VCaP (cell line): ENCODE measurements around the gene TTC8.

Experiments used
- H3K27ac ChIP-seq: fragments of 450-650 bp; 2 replicates; pipeline ENCODE4 v1.5.1; 2017
- TF ChIP-seq, protein P1 (sequence below): fragments of 450-650 bp; conservative IDR thresholded peaks from 2 replicates; pipeline ENCODE4 v1.5.1; 2017; ENCODE audit warnings: mild to moderate bottlenecking, moderate library complexity

TTC8 gene

DNA sequence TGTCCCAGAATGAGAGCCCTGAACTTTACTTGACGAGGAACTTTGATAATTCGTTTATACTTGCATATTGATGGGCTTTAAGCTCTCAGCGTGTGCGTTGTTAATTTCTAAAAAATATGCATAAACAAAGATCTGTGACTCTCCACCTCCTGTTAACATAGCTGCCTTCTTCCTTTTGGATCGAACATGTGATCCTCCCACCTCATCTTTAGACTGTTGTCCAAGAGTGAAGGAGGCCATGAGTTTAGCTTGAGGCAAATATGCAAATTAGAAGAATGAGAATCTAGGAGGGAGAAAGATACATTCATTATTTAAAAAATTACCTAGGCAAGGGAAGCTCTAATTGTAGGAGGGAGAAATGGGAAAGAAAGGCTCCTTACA lies 617 bp downstream of the TTC8 start:
- H3K27ac ChIP-seq = peak overlapping the region; percentile 92
- TF ChIP-seq, protein P1, sequence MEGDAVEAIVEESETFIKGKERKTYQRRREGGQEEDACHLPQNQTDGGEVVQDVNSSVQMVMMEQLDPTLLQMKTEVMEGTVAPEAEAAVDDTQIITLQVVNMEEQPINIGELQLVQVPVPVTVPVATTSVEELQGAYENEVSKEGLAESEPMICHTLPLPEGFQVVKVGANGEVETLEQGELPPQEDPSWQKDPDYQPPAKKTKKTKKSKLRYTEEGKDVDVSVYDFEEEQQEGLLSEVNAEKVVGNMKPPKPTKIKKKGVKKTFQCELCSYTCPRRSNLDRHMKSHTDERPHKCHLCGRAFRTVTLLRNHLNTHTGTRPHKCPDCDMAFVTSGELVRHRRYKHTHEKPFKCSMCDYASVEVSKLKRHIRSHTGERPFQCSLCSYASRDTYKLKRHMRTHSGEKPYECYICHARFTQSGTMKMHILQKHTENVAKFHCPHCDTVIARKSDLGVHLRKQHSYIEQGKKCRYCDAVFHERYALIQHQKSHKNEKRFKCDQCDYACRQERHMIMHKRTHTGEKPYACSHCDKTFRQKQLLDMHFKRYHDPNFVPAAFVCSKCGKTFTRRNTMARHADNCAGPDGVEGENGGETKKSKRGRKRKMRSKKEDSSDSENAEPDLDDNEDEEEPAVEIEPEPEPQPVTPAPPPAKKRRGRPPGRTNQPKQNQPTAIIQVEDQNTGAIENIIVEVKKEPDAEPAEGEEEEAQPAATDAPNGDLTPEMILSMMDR = no peak

DNA sequence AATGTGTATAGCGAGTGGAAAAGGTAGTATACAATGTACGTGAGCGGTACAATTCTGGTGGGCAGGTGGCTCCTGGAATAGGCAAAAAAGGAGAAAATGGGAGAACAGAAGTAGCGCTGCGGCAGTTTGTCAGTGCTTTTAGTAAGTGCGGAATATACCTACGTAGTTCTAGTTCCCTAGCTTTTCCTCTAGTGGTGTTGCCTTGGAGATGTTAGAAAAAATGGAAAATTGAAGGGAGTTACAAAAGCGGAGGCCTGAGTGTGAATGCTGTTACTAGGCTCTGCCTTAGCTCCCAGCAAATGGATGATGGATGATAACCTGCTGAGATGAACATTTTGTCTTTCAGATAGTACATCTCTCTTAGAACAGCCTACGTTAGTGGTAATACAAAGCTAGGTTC lies 1.1 kb downstream of the TTC8 start:
- TF ChIP-seq, protein P1 = no peak
- peak overlapping the region; percentile 92 for H3K27ac ChIP-seq

DNA sequence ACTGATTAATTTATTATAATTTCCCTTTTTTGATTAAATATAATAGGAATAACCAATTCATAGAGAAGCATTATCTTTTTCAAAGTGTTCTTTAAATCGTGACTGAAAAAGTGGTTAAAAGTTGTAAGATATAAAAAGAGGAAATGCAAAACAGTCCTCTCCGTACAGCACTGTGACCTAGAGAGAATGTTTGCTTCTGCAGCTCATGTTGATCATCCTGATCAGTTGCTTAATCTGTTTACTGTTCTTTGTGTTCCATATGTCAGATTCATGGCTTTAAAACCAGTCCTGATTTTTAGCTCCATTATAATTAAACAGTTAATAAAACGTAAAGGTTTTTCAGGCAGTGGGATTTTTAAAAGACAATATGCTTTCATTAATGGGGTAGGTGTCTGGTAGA lies 4.7 kb downstream of the TTC8 start:
- peak overlapping the region; percentile 61 for H3K27ac ChIP-seq
- TF ChIP-seq, protein P1 = no peak

DNA sequence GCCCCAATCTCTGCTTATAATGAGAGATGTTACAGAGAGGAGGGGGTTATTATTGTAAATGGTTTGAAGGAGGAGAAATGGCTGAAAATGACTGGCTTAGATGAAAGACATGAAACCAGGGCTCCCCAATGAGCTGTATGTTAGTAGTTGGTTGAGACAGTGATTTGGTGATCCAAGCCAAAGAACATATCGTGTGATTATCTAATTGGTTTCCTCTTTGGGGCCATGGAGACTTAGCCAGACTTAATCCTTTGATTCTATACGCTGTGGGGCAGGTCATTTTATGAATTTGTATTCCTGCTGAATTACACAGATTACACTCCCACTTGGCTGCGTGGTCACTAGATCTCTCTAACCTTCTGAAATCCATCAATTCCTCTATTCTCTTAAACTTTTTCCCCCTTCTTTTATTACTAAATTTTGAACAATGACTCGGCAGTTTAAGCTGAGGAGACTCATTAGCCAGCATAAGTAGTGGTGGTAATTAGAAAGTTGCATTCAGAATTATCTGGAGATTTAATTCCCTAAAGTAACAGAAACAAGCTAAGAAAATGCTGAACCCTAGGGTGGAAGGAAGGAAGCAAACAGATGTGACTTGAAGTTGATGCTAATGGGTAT lies 5.3 kb downstream of the TTC8 start:
- TF ChIP-seq, protein P1 = no peak
- peak overlapping the region; percentile 61 for H3K27ac ChIP-seq

DNA sequence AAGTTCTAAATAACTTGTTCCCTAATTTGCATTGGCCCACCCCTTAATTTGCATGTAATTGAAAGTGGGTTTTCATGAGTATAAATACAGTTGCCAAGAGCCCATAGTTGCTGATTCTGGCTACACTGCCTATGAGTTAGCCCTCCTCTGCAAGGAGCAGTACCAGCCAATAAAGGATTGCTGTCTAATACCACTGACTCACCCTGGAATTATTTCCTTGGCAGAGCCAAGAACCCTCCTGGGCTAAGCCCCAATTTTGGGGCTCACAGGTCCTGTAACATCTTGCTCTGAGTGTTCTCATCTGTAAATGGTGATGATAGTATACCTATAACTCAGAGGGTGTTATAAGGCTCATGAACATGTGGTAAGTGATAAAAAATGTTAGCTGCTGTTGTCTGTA lies 6.8 kb downstream of the TTC8 start:
- H3K27ac ChIP-seq = no peak overlapping the region
- TF ChIP-seq, protein P1 = no peak

DNA sequence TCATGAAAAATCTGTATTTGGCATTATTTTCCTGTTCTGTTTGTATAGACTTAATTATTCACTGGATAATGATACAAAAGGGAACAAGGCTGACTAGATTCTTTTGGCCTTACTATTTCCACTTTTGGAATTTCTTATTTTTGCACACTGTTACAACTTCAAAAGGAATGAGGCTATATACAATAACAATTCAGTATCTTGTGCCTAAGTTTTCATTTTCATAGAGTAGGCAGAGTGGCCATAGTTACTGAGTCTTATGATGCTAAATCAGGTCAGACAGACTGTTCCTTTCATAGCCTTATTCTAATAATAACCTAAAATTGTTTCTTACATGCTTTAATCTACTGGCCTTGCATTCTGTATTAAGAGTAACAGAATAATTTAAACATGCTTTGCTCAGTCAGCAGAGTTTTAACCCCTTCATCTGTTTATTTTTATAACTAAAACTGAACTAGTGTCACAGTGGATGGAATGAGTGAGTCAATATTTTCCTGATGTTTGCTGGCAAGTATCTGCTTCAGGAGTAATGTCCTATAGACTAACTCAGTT lies 10.5 kb downstream of the TTC8 start:
- H3K27ac ChIP-seq = peak overlapping the region; percentile 45
- TF ChIP-seq, protein P1 = no peak

DNA sequence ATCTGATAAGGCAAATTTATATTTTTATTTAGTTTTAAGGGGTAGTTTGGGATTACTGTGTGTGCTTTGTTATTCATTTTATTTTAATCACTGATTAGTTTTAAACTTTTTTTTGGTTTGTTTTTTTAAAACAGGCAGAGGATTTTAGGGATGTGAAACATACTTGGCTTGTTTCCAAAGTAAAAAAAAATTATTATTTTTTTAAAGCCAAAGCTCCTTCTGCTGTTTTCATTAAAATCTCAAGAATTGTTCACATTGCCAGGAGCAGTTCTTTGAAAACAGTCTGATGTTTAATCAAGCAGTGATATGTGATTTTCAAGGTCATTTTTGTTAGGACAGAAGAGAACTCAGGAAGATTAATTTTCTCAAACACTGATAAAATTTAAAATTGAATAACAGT lies 11.2 kb downstream of the TTC8 start:
- TF ChIP-seq, protein P1 = no peak
- no peak overlapping the region for H3K27ac ChIP-seq
